PC-9 (cell line): ENCODE results near the gene CD72. TPM values are rescaled to one million over a fixed set of nuclear protein-coding genes. Genes with fewer than 3 reads are reported as not detected.
A peak's percentile ranks its signal among the peaks of the same experiment; 100 is the strongest.

Experiments
- BruUV-seq: library from RNA; stranded (reverse); fragments of 400-500 nt; replicated peaks from 2 replicates; lab custom pipeline; 2021; lab: Mats Ljungman, UMichigan
- CTCF ChIA-PET: fragments of 300-600 bp; sonication (Branson Sonifier 250); formaldehyde crosslinking; loops from one replicate; lab custom pipeline; 2022; ENCODE audit warnings: antibody characterized with exemption; lab: Charles Lee
- POLR2A ChIA-PET: fragments of 300-600 bp; sonication (Branson Sonifier 250); formaldehyde crosslinking; loops from one replicate; lab custom pipeline; 2022; ENCODE audit warnings: antibody characterized with exemption; ENCODE audit not compliant: unreplicated experiment; lab: Charles Lee
- DNase-seq, 2 experiments: peaks; one replicate each; pipeline versions ENCODE4 v3.0.0 to v3.0.0-alpha.2; 2015 to 2022; ENCODE audit warnings: mixed read lengths in 1 of 2
- H2AFZ ChIP-seq: fragments of 200-600 bp; sonication (generic); 2 replicates; pipeline ENCODE4 v1.8.1; 2017; ENCODE audit warnings: antibody characterized with exemption
- H3F3A ChIP-seq: fragments of 200-600 bp; sonication (generic); 2 replicates; pipeline ENCODE4 v1.8.1; 2017; ENCODE audit warnings: antibody characterized with exemption, mild to moderate bottlenecking, low read depth; ENCODE audit not compliant: insufficient read depth
- H3K27ac ChIP-seq: fragments of 200-600 bp; sonication (generic); 2 replicates; pipeline ENCODE4 v1.6.1; 2016; ENCODE audit warnings: mixed run types
- H3K27me3 ChIP-seq: fragments of 200-600 bp; sonication (generic); 2 replicates; pipeline ENCODE4 v1.6.1; 2016; ENCODE audit warnings: low read depth, mixed run types; ENCODE audit not compliant: insufficient read depth
- H3K36me3 ChIP-seq: fragments of 200-600 bp; sonication (generic); 2 replicates; pipeline ENCODE4 v1.6.1; 2016; ENCODE audit warnings: low read depth, mixed run types
- H3K4me1 ChIP-seq: fragments of 200-600 bp; sonication (generic); replicated peaks from 2 replicates; pipeline ENCODE4 v1.6.1; 2016; ENCODE audit warnings: mixed run types; ENCODE audit not compliant: insufficient read depth
- H3K4me2 ChIP-seq: fragments of 200-600 bp; sonication (generic); 2 replicates; pipeline ENCODE4 v1.6.1; 2017; ENCODE audit warnings: mixed run types
- H3K4me3 ChIP-seq: fragments of 200-600 bp; sonication (generic); 2 replicates; pipeline ENCODE4 v1.6.1; 2016; ENCODE audit warnings: mixed run types
- H3K79me2 ChIP-seq: fragments of 200-600 bp; sonication (generic); 2 replicates; pipeline ENCODE4 v1.6.1; 2017; ENCODE audit warnings: low read depth, mixed run types
- H3K9me2 ChIP-seq: fragments of 200-600 bp; sonication (generic); 2 replicates; pipeline ENCODE4 v1.8.1; 2017; ENCODE audit warnings: mild to moderate bottlenecking; ENCODE audit not compliant: insufficient read depth
- H3K9me3 ChIP-seq: fragments of 200-600 bp; sonication (generic); 2 replicates; pipeline ENCODE4 v1.8.1; 2016; ENCODE audit warnings: low read depth; ENCODE audit not compliant: insufficient read depth
- H4K20me1 ChIP-seq: fragments of 200-600 bp; sonication (generic); 2 replicates; pipeline ENCODE4 v1.8.1; 2017; ENCODE audit not compliant: insufficient read depth
- EZH2 ChIP-seq: fragments of 200-600 bp; sonication (generic); IDR thresholded peaks from 2 replicates; pipeline ENCODE4 v1.8.0; 2017; ENCODE audit warnings: antibody characterized with exemption, low read depth
- intact Hi-C: fragments of 100-400 bp; cut with micrococcal nuclease; formaldehyde crosslinking; loops from one replicate; pipeline ENCODE4 v1.10.0; 2022; ENCODE audit not compliant: unreplicated experiment
- total RNA-seq: library from RNA; stranded (reverse); gene quantifications from 2 replicates; pipeline ENCODE4 v1.2.3, GENCODE V29; 2021
- TF ChIP-seq, protein P1 (sequence below): fragments of 200-600 bp; sonication (generic); conservative IDR thresholded peaks from 2 replicates; pipeline ENCODE4 v1.6.1; 2017; ENCODE audit warnings: mixed run types, antibody characterized with exemption, mild to moderate bottlenecking, moderate library complexity

CD72 gene
- total RNA-seq, 1 experiment from 2014 or later = 3.2 TPM

- Histone ChIP-seq H3K36me3 (no peaks in the 10 kb centered on the region), H3K4me3 (no peak overlapping the region), H2AFZ (no peak overlapping the region), H3K27ac (no peak overlapping the region), H3K4me1 (peaks cover 14% of the 10 kb centered on the region; the same call in 1 of the 2 replicates), H3K9me2 (no peaks in the 10 kb centered on the region), H3K9me3 (no peaks in the 10 kb centered on the region), H3F3A (peaks cover 3% of the 10 kb centered on the region; the same call in 1 of the 2 replicates), H3K79me2 (0 out of 2 replicates have a peak, but pooled peaks cover 16% of the 10 kb centered on the region), H3K4me2 (no peak overlapping the region; the same call in 1 of the 2 replicates), H4K20me1 (no peaks in the 10 kb centered on the region), H3K27me3 (no peaks in the 10 kb centered on the region)
- no TSS peak for BruUV-seq
- ChIA-PET POLR2A (interaction anchor here (0.7 kb wide), 1 partner anchor 1453 kb away, joined by 5 read pairs; no protein-coding TSS in a partner anchor), CTCF (no interaction called here)
- no peak for DNase-seq
- intact Hi-C loops = no loop called here
- TF ChIP-seq, protein P1, sequence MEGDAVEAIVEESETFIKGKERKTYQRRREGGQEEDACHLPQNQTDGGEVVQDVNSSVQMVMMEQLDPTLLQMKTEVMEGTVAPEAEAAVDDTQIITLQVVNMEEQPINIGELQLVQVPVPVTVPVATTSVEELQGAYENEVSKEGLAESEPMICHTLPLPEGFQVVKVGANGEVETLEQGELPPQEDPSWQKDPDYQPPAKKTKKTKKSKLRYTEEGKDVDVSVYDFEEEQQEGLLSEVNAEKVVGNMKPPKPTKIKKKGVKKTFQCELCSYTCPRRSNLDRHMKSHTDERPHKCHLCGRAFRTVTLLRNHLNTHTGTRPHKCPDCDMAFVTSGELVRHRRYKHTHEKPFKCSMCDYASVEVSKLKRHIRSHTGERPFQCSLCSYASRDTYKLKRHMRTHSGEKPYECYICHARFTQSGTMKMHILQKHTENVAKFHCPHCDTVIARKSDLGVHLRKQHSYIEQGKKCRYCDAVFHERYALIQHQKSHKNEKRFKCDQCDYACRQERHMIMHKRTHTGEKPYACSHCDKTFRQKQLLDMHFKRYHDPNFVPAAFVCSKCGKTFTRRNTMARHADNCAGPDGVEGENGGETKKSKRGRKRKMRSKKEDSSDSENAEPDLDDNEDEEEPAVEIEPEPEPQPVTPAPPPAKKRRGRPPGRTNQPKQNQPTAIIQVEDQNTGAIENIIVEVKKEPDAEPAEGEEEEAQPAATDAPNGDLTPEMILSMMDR = no peak
- TF ChIP-seq EZH2 = no peak
Observed at GRCh38 chr9:35666045-35666444, 47.8 kb upstream of the CD72 start.

GRCh38 chr9:35665471-35665818 is 47.2 kb upstream of the CD72 start:
- Histone ChIP-seq H3K36me3 (no peaks in the 10 kb centered on the region), H3K4me1 (peaks cover 14% of the 10 kb centered on the region; the same call in 1 of the 2 replicates), H3K79me2 (0 out of 2 replicates have a peak, but pooled peaks cover 16% of the 10 kb centered on the region), H3F3A (peaks cover 3% of the 10 kb centered on the region; the same call in 1 of the 2 replicates), H4K20me1 (no peaks in the 10 kb centered on the region), H3K27me3 (no peaks in the 10 kb centered on the region), H3K27ac (no peak overlapping the region), H3K4me3 (peak overlapping the region; percentile 81), H3K4me2 (peak overlapping the region; percentile 85), H2AFZ (peak overlapping the region; percentile 86), H3K9me3 (no peaks in the 10 kb centered on the region), H3K9me2 (no peaks in the 10 kb centered on the region)
- ChIA-PET POLR2A (no interaction called here), CTCF (interaction anchor here (0.5 to 2.0 kb wide), 3 partner anchors 31 to 167 kb away, joined by 3 to 8 read pairs (median 3); no protein-coding TSS in a partner anchor)
- no TSS peak for BruUV-seq
- TF ChIP-seq, protein P1 = no peak
- TF ChIP-seq EZH2 = no peak
- intact Hi-C loops = no loop called here
- DNase-seq = no peak

GRCh38 chr9:35664531-35665470 is 46.6 kb upstream of the CD72 start, which contains the start of gene ARHGEF39:
TSS of gene ARHGEF39 (minus strand) at chr9:35665195. CDS start at chr9:35665169, 26 bp downstream.
- Histone ChIP-seq H2AFZ (peak within 1 kb of the TSS; percentile 86), H3K9me3 (no peaks in the 10 kb centered on the region), H3K4me2 (peak within 1 kb of the TSS; percentile 85), H4K20me1 (no peaks in the 10 kb centered on the region), H3K4me3 (peak within 1 kb of the TSS; percentile 81), H3K27ac (no peak within 1 kb of the TSS), H3K9me2 (no peaks in the 10 kb centered on the region), H3K27me3 (no peaks in the 10 kb centered on the region), H3F3A (peaks cover 7% of the 10 kb centered on the region; the same call in 1 of the 2 replicates), H3K4me1 (peaks cover 16% of the 10 kb centered on the region), H3K79me2 (0 out of 2 replicates have a peak, but pooled peaks cover 16% of the 10 kb centered on the region), H3K36me3 (no peaks in the 10 kb centered on the region)
- ChIA-PET CTCF (interaction anchor here (0.5 to 2.0 kb wide), 5 partner anchors 32 to 168 kb away, joined by 3 to 8 read pairs (median 3); no protein-coding TSS in a partner anchor), POLR2A (interaction anchor here (0.7 kb wide), 2 partner anchors 18 to 65 kb away, joined by 3 read pairs; no protein-coding TSS in a partner anchor)
- TF ChIP-seq, protein P1 = no peak
- TF ChIP-seq EZH2 = no peak
- intact Hi-C loops = no loop called here
- peak; percentile 70 to 84 for DNase-seq
- TSS peak; percentile 38 for BruUV-seq
